GM21619 (cell line): ENCODE data around the gene DDX49.
A peak's percentile ranks its signal among the peaks of the same experiment; 100 is the strongest.

ENCODE experiments used
- ATAC-seq: cut with Tn5 transposase; IDR thresholded peaks from one replicate; pipeline ENCODE4 v1.9.1; 2021; ENCODE audit not compliant: unreplicated experiment

The DDX49 gene

DNA sequence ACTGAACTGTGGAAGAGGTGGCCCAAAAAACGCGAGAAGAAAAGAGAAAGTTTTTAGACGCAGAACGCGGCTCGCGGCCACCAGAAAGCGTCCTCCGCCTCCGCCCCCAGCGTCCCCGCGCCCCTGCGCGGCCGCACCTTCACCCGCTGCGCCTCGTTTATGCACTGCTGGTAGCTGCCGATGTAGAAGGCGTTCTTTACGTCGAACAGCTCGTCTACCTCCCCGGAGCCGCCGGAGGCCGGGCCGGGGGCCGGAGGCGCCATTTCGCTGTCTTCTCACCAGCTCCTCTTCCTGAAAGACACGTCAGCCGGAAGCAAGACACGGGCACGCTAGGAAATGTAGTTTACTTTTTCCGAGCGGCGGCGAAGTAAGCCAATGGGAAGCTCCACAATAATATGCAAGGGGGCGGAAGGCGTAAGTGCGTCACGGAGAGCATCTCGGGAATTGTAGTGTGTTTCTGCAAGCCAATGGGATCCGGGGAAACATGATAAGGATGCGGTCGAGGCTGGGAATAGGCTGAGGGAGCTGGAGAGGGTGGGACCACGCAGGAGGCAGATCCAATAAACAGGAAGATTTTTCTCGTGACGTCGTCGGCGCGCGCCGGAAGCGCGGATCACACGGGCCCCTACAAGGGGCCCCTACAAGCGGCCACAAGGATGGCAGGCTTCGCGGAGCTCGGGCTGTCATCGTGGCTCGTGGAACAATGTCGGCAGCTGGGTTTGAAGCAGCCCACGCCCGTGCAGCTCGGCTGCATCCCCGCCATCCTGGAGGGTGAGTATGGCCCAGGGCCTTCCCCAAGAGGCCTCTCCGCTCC is at the start of gene DDX49, which contains the start of gene COPE:
Gene DDX49, plus strand, starts transcription at position 630 of the 814 bp plus-strand sequence. Its CDS starts 27 bp downstream, at position 657.
Gene COPE, minus strand, starts transcription at position 302 of the 814 bp plus-strand sequence. Its CDS starts 39 bp downstream, at position 263.
- ATAC-seq, result peak; percentile 86

GRCh38 chr19:18869781-18870530 is 49.6 kb upstream of the DDX49 start:
- ATAC-seq, result no peak

DNA sequence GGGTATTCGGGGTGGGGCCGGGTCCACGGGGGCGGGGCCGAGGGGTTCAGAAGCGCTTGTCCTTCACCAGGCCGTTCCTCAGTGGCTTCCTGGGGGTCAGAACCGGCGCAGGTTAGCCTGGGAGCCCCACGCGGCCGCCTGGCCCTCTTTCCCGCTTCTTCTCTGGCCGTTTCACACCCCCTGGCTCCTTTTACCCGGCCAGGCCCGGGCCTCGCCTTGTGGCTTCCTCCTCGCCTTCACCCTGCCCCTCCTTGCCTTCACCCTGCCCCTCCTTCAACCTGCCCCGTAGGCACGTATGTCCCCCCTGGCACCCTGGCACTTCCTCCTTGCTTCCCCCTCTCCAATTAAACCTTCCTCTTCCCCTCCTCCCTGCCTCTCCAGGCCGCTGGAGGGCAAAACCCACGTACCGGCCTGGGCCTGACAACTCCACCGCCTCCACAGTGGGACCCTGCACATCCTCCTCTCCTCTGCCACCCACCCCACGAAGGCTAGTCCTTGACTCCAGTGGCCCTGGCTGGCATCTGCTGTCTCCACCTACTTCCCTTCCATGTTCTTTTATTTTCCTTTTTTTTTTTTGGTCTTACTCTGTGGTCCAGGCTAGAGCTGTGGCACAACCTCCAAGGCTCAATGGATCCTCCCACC is 48.9 kb upstream of the DDX49 start:
- no peak for ATAC-seq

DNA sequence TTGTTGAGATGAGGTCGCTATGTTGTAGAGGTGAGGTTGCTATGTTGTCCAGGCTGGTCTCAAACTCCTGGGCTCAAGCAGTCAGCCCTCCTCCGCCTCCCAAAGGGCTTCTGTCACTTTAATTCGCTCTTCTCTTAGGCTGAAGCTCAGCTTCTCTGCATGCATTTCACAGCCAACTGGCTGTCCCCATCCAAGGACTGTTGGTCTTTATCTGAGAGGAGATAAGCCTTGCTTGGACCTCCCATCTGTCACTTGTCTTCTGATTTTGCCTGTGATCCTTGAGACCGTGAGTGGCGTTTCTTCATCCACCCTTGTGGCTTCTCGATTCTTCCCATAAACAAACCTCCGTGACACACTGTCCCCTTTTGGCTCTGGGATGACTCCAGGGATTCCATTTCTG is 48.0 kb upstream of the DDX49 start:
- ATAC-seq, result no peak

- no peak for ATAC-seq
Observed at GRCh38 chr19:18875726-18876125, 43.8 kb upstream of the DDX49 start.

DNA sequence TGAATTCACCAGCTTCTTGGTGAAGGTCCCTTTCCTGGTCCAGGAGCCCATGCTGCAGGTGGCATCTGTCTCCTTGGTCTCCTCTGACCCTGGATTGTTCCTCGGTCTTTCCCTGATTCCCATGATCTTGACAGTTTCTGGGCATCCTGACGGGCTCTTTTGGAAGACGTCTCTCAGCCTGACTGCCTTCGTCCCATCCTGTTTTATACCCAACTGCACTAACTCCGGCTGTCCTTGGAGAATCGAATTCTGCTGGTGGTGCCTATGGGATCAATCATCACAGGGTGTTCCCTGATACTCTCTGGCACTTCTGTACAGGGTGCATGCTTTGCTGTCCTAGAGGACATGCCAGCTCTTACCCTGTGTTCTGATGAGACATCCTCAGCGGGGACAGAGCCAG is 42.6 kb upstream of the DDX49 start:
- ATAC-seq, result no peak

DNA sequence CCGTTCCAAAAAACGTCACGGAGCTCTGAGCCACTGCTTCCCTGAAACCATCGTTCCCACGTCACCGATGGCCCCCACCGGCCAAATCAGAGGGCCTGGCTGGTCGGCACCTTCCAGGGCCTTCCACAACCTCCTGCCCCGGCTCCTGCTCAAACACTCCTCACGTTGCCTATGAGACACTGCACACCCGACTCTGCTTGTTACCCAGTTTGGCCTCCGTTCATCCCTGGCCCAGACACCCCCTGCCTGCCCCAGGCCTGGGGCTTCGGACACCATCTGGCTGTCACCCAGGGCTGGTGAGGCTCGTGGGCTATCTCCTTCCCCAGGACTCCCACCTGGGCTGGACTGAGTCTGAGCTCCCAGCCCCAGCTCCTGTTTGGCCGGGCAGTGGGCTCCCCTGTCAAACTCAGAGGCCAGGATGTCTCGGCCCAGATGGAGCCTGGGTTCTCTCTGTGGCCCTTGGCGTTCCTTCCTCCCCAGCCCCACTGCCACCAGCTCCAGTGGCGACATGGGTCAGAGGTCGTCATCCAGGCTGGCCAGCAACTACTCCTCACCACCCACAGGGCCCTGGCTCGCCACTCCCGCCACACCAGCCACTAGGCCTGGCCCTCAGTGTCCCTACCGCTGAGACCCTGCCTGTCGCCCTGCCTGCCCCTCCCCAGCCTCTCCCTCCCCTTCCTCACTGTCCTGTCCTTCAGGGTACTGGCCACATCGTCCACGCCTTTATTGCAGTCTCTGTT is 41.3 kb upstream of the DDX49 start:
- no peak for ATAC-seq

DNA sequence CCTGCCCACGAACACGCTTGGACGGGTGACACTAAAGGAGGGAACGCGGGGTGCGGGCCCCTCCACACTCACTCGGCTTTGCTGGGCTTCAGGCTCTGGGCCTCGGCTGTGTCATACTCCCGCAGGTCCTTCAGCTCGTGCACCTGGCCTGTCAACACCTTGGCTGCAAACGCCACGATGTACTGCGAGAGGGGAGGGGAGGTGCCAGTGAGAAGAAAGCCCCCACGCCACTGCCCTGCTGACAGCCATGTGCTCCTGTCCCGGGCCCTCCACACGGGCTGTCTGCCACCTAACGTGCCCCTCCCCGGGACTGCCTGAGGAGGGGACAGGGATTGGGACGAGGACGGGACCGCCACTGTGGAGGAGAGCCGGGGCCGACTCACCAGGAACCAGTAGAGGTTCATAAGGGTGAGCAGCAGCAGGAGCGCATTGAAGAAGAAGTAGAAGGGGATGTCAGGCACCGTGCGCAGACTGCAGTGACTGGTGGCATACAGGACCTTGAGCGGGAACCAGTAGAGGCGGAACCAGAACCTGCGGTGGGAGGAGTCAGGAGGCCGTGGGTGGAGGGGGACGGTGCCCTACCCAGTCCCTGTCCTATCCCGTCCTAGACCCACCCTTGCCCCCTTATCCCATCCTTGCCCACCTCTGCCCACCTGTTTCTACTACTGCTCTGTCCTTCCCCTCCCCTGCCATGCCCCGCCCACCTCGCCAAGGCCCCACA is 40.5 kb upstream of the DDX49 start:
- ATAC-seq, result no peak

GRCh38 chr19:18879579-18880373 is 39.7 kb upstream of the DDX49 start:
- no peak for ATAC-seq

DNA sequence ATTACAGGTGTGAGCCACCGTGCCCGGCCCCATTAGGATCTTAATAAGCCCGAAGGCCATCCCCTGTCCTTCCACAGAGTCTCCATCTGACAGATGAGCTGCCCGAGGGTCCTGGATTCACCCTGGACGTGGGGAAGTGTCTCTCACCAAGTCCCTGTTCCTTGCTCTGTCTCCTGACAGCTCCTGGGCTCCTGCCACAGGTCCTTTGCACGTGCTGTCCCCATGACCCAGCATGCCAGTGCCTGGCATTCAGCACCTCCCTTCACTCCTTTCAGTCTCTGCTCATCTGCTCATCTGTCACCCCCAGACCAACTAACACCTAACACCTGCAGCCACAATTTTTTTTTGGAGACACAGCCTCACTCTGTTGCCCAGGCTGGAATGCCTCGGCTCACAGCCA is 38.0 kb upstream of the DDX49 start:
- ATAC-seq, result no peak

GRCh38 chr19:18883526-18884304 is 35.8 kb upstream of the DDX49 start:
- no peak for ATAC-seq

- no peak for ATAC-seq
Observed at GRCh38 chr19:18886972-18887371, 32.5 kb upstream of the DDX49 start.

- no peak for ATAC-seq
Observed at GRCh38 chr19:18889949-18890745, 29.4 kb upstream of the DDX49 start.

- ATAC-seq, result no peak
Observed at GRCh38 chr19:18893587-18894253, 25.8 kb upstream of the DDX49 start.

- ATAC-seq, result no peak
Observed at GRCh38 chr19:18894254-18895037, 25.1 kb upstream of the DDX49 start.

- ATAC-seq, result no peak
Observed at GRCh38 chr19:18895038-18895823, 24.3 kb upstream of the DDX49 start.
